NT2/D1 (cell line): ENCODE results near the gene KIR2DL4.
"Not testable (repeated sequence)": the region's sequence is repeated elsewhere in the genome, so short reads cannot be mapped to it uniquely, and the experiment has no call there.

Source experiments
- SUZ12 ChIP-seq: IDR thresholded peaks from 2 replicates; pipeline ENCODE4 v1.6.1; 2011; ENCODE audit not compliant: insufficient read length, insufficient read depth; ENCODE audit errors: extremely low read depth
- YY1 ChIP-seq: IDR thresholded peaks from 2 replicates; pipeline ENCODE4 v1.6.1; 2011; ENCODE audit not compliant: insufficient read length, insufficient read depth
- ZNF274 ChIP-seq: IDR thresholded peaks from 2 replicates; pipeline ENCODE4 v1.6.1; 2011; ENCODE audit warnings: mild to moderate bottlenecking, low read depth, low read length

- TF ChIP-seq ZNF274, SUZ12, YY1: not testable (repeated sequence)
Measured at GRCh38 chr19:54855241-54855640, 51.8 kb downstream of the KIR2DL4 start.
